GM12892 (cell line): Measurements from ENCODE around the gene THADA.
A peak's percentile ranks its signal among the peaks of the same experiment; 100 is the strongest.
"Not testable (repeated sequence)": the region's sequence is repeated elsewhere in the genome, so short reads cannot be mapped to it uniquely, and the experiment has no call there.

Experiments used
- DNase-seq: peaks from one replicate; pipeline ENCODE4 v3.0.0; 2011; ENCODE audit not compliant: insufficient read length
- FAIRE-seq: peaks from 2 replicates; lab custom pipeline; 2011; peaks lifted over from hg19 to GRCh38; lab: Jason Lieb, UNC
- POLR2A ChIP-seq: IDR thresholded peaks from 2 replicates; pipeline ENCODE4 v1.6.1; 2011; ENCODE audit warnings: low read depth, low read length, control low read depth
- POLR2AphosphoS5 ChIP-seq: IDR thresholded peaks from 2 replicates; pipeline ENCODE4 v1.6.1; 2011; ENCODE audit warnings: low read depth, low read length, control low read depth
- TAF1 ChIP-seq: IDR thresholded peaks from 2 replicates; pipeline ENCODE4 v1.6.1; 2011; ENCODE audit warnings: low read depth, mild to moderate bottlenecking, control low read depth, low read length, borderline replicate concordance

The THADA gene

DNA sequence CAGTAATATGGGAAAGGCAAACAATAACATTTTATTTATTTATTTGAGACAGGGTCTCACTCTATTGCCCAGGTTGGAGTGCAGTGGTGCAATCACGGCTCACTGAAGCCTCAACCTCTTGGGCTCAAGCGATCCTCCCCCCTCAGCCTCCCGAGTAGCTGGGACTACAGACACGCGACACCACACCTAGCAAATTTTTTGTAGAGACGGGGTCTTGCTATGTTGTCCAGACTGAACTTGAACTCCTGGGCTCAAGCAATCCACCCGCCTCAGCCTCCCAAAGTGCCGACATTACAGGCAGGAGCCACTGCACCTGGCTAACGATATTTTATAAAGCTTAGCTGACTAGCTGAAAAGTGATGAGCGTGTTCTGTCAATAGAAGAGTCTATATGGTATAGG is 23.7 kb upstream of the THADA start:
- TF ChIP-seq POLR2A: no peak
- no peak for TF ChIP-seq POLR2AphosphoS5
- no peak for TF ChIP-seq TAF1
- DNase-seq (no peak), FAIRE-seq (no peak)

DNA sequence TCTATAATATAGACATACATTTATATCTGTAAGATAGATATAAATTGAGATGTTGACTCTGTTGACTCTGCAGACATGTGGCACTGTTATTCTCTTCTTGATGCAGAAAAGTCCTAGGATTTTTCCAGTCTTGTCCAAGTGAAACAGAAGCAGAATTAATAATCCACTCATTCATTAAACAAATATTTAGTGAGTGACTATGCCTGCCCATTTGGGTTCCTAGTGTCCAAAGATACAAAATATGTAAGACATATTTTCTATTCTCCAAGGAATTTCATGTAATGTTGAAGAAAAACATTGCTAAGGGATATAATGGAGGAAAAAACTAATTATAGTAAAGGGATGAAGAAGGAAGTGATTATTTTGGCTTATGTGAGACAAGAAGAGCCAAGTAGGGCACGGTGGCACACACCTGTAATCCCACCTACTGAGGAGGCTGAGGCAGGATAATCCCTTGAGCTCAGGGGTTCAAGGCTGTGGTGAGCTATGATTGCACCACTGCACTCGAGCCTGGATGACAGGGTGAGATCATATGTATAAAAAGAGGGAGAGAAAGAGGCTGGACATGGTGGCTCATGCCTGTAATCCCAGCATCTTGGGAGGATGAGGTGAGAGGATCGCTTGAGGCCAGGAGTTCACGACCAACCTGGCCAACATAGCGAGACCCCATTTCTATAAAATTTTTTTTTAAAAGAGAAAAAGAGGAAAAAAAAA is 21.3 kb upstream of the THADA start:
- DNase-seq (no peak), FAIRE-seq (no peak)
- TF ChIP-seq POLR2A (no peak), TAF1 (no peak), POLR2AphosphoS5 (no peak)

DNA sequence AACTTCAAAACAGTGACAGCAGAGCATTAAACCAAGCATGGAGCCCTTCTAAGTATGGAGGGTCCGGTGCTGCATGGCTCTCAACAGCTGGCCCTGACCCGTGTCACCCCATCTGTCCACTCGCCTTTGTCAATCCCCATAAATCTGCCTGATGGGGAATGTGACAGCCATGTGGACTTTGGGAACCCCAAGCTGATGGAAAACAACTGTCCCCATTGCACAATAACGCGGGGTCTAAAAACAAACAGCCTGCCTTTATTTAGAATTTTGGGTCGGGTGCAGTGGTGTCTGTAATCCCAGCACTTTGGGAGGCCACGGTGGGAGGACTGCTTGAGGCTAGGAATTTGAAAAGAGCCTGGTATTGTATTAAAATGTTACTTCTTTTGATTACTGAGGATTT is 17.1 kb upstream of the THADA start:
- DNase-seq (no peak), FAIRE-seq (no peak)
- no peak for TF ChIP-seq POLR2A
- no peak for TF ChIP-seq TAF1
- no peak for TF ChIP-seq POLR2AphosphoS5

DNA sequence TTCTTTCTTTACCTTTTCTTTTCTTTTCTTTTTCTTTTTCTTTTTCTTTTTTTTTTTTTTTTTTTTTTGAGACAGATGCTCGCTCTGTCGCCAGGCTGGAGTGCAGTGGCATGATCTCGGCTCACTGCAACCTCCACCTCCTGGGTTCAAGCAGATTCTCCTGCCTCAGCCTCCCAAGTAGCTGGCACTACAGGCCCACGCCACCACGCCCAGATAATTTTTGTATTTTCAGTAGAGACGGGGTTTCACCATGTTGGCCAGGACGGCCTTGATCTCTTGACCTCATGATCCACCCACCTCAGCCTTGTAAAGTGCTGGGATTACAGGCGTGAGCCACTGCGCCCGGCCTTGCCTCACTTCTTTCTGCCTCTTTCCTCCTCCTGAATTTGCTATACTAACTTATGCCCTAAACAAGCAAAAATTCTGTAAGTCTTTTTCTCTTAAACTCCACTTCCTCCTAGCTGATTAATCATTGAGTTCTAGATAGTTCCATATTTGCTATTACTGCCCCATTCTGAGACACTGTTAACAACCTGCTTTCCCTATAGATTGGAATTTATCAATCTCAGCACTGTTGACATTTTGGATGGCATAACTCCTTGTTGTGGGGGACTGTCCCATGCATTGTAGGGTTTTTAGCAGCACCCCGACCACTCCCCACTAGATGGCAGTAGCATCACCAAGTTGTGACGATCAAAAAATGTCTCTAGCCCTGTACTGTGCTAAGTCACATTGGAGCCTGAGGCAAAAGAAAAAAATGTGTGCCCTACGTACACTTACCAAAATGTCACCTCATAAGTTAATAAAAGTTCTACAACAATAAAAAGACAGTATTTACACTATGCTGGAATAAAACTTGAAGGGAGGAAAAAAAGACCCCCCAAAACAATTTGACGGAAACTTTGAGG is 16.4 kb upstream of the THADA start:
- TF ChIP-seq TAF1 (no peak), POLR2AphosphoS5 (no peak), POLR2A (no peak)
- FAIRE-seq (peak; percentile 67), DNase-seq (no peak)

DNA sequence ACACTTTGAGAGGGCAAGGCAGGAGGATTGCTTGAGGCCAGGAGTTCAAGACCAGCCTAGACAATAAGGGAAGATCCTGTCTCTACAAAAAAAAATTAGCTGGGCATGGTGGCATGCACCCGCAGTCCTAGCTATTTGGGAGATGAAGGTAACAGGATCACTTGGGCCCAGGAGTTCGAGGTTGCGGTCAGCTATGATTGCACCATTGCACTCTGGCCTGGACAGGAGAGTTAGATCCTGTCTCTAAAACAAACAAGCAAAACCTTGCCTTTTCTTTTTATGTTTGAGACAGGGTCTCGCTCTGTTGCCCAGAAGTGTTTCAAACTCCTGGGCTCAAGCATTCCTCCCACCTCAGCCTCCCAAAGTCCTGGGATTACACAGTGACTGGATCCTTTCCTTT is 14.5 kb upstream of the THADA start:
- FAIRE-seq: no peak
- TF ChIP-seq POLR2A (no peak), POLR2AphosphoS5 (no peak), TAF1 (no peak)
- no peak for DNase-seq

DNA sequence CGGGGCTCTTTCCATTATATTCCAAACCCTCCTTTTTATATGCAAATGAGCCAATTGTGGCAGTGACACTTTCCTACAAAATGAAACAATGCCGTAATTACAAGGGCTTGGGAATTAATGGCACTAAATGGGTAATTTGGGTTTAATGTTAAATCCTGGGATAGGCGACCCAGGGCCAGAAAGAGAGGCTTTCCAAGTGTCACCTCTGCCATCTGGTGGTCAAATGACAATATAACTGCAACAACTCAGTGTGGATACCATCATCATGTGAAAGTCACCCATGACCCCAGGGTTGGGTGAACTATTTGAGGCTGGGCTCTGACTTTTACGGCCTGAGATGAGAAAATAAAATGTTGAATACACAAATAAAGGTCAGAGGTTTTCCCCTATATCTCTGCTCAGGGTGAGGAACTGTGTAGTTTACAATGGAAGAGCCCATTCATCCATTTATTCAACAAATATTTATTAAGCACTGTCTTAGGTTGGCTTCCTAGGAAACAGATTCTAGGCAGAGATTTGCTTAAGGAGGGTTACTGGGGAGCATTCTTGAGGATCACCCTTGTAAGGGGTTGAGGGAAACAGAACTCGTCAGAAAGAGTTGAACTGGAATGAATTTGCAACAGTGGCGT is 13.6 kb upstream of the THADA start:
- FAIRE-seq (peak; percentile 56), DNase-seq (no peak)
- no peak for TF ChIP-seq POLR2AphosphoS5
- no peak for TF ChIP-seq POLR2A
- TF ChIP-seq TAF1: no peak

DNA sequence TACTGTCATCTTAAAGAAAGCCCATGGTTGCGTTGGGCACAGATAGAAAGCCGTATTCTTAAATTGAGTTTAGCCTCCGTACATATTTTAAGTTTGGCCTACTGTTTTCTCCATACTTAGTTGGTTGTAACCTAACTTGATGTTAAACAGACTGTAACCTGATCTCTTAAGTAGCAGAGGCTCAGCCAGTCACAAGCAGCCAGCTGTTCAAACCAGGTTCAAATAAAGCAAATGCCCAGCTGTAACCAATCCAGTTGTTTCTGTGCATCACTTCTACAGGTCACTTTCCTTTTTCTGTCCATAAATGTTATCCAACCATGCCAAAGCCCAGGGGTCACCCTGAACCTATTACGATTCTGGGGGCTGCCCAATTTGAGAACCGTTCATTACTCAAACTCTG is 10.0 kb upstream of the THADA start:
- FAIRE-seq (no peak), DNase-seq (no peak)
- TF ChIP-seq POLR2AphosphoS5 (no peak), POLR2A (no peak), TAF1 (no peak)

DNA sequence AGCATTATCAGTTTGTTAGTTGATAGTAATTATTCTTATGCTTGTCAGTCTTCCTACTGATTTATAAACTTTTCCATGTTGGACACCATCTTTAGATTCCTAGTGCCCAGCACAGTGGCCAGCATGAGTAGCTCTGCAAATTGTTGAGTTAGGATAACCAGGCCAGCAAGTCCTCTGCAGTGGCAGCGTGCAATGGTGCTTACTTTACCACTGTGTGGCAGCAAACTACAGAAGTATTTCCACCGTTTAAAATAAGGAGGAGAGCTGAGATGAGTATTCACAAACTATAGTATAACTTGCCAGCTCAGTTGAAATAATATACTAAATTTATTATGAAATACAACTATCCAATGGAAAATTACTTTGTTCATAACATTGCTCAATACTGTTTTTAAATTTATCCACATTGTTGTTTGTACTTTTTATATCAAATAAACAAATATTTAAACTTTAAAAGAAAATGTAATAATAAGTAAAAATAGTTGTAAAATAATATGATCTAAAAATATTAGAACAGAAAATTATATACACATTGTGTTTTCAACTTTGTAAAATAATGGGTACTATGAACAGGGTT is 9.3 kb upstream of the THADA start:
- no peak for TF ChIP-seq POLR2AphosphoS5
- TF ChIP-seq POLR2A: no peak
- TF ChIP-seq TAF1: no peak
- FAIRE-seq (no peak), DNase-seq (no peak)

DNA sequence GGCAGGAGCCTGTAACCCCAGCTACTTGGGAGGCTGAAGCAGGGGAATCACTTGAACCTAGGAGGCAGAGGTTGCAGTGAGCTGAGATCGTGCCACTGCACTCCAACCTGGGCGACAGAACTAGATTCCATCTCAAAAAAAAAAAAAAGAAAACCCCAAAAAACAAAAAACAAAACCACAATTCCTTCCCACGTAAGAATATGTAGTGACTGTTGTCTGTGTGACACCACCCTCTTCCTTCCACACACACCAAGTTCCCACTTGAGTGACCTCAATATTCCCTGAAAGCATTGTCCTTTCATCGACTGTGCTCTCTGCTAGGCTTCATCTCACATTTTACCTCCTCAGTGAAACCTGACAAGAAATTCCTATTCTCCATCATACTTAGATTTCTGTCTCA is 8.8 kb upstream of the THADA start:
- FAIRE-seq (no peak), DNase-seq (no peak)
- TF ChIP-seq POLR2AphosphoS5 (no peak), POLR2A (no peak), TAF1 (no peak)

DNA sequence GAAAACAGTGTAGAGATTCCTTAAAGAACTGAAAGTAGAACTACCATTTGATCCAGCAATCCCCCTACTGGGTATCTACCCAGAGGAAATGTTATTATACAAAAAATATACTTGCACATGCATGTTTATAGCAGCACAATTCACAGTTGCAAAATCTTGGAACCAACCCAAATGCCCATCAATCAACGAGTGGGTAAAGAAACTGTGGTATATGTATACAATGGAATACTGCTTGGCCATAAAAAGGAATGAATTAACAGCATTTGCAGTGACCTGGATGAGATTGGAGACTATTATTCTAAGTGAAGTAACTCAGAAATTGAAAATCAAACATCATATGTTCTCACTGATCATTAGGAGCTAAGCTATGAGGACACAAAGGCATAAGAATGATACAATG is 4.8 kb upstream of the THADA start:
- not testable (repeated sequence) for FAIRE-seq, DNase-seq

DNA sequence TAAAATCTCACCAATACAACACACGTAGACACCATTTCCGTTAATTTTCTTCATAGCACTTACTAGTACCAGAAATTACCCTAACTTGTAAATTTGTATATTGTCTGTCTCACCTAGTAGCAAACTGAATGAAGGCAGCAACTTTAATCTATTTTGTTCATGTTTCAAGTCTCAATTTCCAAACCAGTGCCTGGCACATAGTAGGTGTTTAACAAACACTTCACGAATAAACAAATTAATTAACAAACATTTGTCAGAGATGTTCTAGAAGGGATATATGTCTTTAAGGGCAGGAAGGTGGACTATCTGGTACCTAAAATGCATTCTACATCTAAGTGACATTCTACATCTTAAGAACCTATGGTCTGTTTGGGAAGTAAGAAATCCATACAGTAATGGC is 963 bp downstream of the THADA start:
- TF ChIP-seq POLR2AphosphoS5 (no peak), POLR2A (no peak), TAF1 (no peak)

More for the DNA sequence above, 963 bp downstream of the THADA start:
- no peak for FAIRE-seq
- DNase-seq: no peak
